Medulla oblongata (tissue), 1 donor: Measurements from ENCODE around the gene IL12B.
A peak's percentile ranks its signal among the peaks of the same experiment; 100 is the strongest.
"Not testable (repeated sequence)": the region's sequence is repeated elsewhere in the genome, so short reads cannot be mapped to it uniquely, and the experiment has no call there.

Experiments used
- DNase-seq: peaks from one replicate; pipeline ENCODE4 v3.0.0-alpha.2; 2015; ENCODE audit errors: extremely low spot score

The IL12B gene

DNA sequence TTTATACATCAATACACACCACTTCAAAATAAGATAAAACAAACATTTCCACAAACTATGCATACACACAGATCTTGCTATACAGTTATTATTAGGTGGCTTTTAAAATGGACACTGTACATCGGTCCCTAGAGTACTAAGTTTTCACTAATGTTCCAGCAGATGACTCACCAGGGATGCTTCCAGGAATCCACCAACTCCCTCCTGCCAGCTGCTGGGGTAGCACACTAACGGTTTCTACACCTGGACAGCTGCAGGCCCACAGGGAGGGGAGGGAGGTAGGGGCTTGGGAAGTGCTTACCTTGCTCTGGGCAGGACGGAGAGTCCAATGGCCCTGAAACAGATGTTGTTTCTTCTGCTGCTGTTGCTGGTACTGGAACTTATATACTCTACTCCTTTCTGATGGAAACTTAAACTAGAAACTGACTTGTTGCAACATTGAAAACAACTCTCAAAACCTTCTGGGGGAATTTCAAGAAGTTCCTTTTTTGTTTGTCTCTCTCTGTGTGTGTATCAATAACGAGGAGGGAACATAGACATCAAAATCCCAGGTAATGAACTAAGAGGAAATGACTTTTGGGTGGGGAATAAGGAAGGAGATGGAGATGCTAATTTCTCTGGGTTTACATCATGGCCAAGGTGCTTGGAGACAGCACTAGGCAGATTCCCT lies at the start of gene IL12B:
TSS of gene IL12B (minus strand) at position 357 of the 670 bp plus-strand sequence. CDS start 3,705 bp downstream, outside the sequence.
- no peak for DNase-seq

DNA sequence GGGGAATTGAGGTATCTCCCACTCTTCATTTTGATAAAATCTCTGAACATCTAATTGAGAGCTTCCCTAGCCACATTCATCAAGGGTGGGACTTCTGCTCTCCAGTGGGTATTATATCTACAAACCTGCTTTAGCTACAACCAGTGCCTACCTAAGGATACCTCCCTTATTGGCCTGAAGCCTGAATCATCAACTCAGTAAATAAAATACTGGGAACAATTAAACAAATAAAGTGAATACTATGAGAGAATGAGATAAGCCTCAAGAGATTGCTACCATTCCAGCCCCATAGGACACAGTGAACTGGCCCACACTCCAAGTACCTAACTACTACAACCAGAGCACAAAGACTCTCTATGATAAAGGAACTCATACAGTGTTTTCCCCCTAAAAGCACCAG lies 47.4 kb upstream of the IL12B start:
- no peak for DNase-seq

DNA sequence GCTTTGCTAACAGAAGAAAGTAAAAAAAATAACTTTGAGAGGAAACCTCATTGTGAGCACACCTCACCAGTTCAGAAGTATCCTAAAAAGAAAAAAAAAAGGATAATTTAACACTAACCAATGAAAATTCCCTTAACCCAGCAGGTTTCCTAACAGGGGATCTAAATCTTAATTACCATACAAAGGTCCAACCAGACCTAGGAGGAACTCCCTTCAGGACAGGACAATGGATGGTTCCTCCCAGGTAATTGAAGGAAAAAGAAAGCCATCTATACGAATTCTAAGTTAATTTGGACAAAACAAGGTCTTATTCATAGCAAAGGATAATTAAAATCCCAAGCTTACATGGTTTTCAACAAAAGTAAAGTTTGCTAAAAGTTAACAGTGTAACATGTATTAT lies 37.6 kb upstream of the IL12B start:
- not testable (repeated sequence) for DNase-seq

DNA sequence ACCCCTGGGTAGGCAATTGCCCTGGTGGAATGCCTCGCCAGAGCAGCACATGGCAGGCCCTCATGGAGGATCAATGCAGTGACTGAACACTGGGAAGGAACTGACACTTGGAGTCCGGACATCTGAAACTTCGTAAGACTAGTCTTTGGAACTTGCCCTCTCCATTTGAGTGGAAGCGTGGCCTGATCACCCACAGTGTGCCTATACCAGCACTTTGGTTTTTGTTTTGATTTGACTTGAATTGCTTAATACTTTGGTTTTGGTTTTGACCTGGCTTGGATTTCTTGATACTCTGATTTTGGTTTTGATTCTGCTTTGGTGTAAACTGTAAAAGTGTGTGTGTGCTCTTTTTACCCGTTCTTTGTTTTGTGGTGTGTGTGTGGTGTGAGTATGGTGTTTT lies 36.5 kb upstream of the IL12B start:
- not testable (repeated sequence) for DNase-seq

DNA sequence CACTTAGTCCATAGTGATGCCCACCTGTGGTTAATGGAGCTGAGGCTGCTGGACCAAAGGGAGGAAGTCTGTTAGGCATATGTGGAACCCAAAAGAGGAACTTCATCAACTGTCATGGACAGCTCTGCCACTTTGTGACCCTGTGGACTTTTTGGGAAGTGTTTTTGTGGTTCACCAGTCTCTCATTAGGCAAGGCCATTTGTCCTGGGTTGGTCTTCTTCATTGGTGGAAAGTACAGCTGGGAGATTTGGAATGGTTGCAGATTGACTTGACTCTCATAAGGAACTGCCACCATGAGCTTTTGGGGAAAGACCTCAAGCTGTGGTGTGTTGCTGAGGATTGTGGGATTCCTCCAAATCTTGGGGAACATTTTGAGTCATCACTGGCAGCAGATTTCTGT lies 31.9 kb upstream of the IL12B start:
- peak; percentile 67 for DNase-seq

DNA sequence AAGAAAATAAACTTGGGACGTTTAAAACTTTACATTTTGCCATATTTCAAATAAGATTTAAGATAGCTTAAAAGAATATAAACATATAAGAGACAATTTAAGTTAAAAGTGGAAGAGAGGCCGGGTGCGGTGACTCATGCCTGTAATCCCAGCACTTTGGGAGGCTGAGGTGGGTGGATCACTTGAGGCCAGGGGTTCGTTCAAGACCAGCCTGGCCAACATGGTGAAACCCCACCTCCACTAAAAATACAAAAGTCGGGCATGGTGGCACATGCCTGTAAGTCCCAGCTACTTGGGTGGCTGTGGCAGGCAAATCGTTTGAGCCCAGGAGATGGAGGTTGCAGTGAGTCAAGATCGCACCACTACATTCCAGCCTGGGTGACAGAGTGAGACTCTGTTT lies 29.6 kb upstream of the IL12B start:
- DNase-seq = not testable (repeated sequence)

- peak; percentile 54 for DNase-seq
These were observed 29.1 kb upstream of the IL12B start for GRCh38 chr5:159359408-159359807.

DNA sequence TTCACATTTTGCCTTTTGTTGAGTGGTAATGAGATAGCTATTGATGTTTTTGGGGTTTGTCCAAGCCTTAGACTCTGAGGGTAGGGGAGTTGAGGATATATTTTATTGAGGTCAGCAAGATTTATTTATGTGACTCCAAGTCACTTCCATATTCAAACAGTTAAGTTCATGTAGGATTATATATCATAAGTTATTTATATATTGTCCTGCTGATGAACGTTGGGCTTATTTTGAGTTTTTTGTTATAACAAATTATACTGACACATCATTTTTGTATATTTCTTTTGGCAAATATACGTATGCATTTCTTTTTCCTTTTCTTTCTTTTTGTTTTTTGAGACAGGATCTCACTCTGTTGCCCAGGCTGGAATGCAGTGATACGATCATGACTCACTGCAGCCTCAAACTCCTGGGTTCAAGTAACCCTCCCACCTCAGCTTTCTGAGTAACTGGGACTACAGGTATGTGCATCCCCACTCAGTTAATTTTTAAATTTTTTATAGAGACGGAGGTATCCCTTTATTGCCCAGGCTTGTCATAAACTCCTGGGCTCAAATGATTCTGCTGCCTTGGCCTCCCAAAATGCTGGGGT lies 23.5 kb upstream of the IL12B start:
- no peak for DNase-seq

GRCh38 chr5:159350644-159351043 lies 20.4 kb upstream of the IL12B start:
- not testable (repeated sequence) for DNase-seq

GRCh38 chr5:159350216-159350615 lies 19.9 kb upstream of the IL12B start:
- DNase-seq = not testable (repeated sequence)

DNA sequence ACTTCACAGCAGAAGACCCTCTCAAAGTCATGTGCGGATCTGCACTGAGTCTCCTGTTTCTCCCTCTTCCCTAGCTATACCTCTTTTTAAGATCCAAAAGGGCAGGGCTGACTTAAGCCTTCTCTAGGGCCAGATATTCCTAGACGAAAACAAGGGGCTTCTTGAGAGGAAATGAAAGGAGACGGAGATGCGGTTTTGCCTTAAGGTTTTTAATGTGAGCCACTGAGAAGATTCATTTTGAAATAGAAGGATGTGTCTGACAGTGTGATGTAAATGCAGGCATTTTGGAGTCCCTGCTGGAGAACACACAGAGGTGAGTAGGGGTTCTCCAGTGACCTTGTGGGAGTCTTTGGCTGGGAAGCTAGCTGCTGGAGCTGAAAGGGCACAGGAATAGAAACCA lies 15.6 kb upstream of the IL12B start:
- peak; percentile 28 for DNase-seq

GRCh38 chr5:159345336-159345735 lies 15.0 kb upstream of the IL12B start:
- DNase-seq = peak; percentile 74

DNA sequence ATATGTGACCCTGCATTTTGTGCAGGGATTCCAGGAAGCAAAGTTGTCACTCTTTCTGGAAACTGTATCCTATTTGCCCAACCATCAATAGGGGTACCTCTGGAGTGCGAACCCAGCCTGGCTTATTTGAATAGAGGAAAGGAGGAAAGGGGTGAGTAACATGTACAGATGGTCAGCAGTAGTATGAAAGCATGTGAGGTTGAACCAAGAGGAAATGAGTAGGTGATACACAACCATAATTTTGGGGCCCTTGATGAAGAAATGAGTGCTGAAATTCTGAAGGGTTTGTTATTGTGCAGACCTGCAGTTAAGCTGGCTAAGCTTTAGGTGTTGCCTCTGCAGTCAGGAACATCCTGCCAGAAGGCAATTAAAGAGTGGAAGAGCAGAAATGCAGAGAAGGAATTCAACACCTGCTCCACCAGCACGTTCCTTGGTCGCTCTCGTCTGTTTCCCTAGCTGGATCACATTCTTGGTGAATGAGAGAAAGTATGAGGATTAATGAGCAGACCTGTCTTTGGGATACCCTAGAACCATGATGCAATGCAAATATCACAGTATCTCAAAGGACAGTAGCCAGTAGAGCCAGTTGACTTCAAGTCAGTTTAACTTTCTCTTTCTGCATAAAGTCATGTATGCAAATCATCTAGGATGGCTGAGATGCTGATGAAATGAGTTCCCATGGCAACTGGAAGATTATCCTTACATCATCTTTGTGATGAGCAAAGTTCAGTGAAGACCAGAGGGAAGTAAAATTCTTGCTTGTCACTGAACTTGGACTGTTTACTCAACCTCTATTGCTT lies 13.2 kb upstream of the IL12B start:
- no peak for DNase-seq

GRCh38 chr5:159342840-159343239 lies 12.6 kb upstream of the IL12B start:
- DNase-seq = no peak

- DNase-seq = peak; percentile 85
These were observed 11.6 kb upstream of the IL12B start for GRCh38 chr5:159341906-159342310.

- DNase-seq = no peak
These were observed 10.9 kb upstream of the IL12B start for GRCh38 chr5:159341145-159341544.

GRCh38 chr5:159340511-159340910 lies 10.2 kb upstream of the IL12B start:
- no peak for DNase-seq

DNA sequence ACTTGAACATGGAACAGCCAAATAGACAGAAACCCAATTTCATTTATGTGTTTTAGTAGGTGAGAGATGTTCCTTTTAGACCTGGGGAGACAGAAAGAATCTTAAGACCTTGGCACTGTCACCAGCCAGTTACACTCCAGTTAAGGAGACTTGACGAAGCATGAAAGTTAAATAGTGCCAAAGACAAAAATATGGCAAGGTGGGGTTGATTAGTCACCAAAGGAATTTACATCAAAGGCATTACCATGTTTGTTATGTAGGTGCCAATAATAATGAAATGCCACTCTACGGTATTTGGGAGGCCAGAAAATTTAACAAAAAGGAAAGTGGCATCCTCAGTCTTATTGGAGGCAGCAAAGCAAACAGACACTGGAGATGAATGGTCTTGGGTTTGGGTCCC lies 9.2 kb upstream of the IL12B start:
- DNase-seq = no peak

DNA sequence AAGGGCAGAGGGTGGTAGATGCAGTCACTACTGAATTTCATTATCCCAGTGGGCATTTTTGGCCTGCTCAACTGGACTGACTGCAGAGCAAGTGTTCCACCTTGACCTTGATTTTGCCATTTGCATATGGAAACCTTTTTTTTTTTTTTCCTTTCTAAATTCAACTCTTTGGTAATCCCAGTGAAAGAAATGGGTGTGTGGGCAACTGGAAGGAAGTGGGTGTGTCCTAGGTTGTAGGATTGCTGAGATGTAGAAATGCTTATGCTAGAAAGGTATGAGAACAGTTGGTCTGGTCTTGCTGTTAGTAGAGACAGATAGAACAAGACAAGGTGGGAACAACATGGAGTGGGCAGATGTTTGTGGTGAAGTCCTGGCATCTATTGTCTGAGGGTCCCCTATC lies 7.8 kb upstream of the IL12B start:
- no peak for DNase-seq

GRCh38 chr5:159337016-159337955 lies 7.0 kb upstream of the IL12B start:
- no peak for DNase-seq

DNA sequence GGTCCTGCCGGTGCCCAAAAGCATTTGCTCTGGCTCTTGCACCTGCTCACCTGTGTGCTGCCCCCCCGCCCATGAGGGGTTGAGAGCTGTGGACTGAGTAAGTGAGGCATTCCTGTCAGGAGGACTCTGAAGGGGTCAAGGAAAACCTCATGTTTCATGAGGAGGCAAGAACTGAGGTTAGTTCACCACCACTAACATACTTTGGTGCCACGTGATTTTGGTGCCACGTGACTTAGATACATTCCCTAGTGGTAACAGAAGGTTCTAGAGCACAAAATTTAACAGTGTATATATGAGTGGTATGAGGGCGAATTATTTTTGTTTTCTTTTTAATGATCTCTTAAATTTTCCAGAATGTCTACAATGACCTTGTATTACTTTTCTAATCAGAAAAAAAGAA lies 6.3 kb upstream of the IL12B start:
- DNase-seq = no peak

- no peak for DNase-seq
These were observed 3.2 kb upstream of the IL12B start for GRCh38 chr5:159333545-159333925.
